Right lobe of liver (tissue), 6 donors: Measurements from ENCODE around the gene ALKBH6. TPM values are rescaled to one million over a fixed set of nuclear protein-coding genes. Genes with fewer than 3 reads are reported as not detected.

Source experiments
- ATAC-seq, 4 donors: fragments of 200-7000 bp; cut with Tn5 transposase; one replicate each; pipeline ENCODE4 v1.9.1; 2020; ENCODE audit warnings: mild to moderate bottlenecking in 4 of 4, moderate library complexity in 4 of 4
- DNase-seq, 3 donors: peaks; one replicate each; pipeline ENCODE4 v3.0.0-alpha.2; 2020
- H3K27ac ChIP-seq, 3 donors: fragments of 200-600 bp; one replicate each; pipeline ENCODE4 v1.8.0; 2022
- H3K27me3 ChIP-seq, 2 donors: fragments of 200-600 bp; one replicate each; pipeline ENCODE4 v1.8.0; 2022
- H3K36me3 ChIP-seq, 4 donors: fragments of 200-600 bp; sonication (generic) in 1 of 4; one replicate each; pipeline versions ENCODE4 v1.5.1 to v1.8.0; 2017 to 2022; ENCODE audit warnings: control low read depth in 1 of 4
- H3K4me1 ChIP-seq, 4 donors: fragments of 200-600 bp; sonication (generic) in 1 of 4; one replicate each; pipeline versions ENCODE4 v1.5.1 to v1.8.0; 2017 to 2022; ENCODE audit warnings: control low read depth in 1 of 4
- H3K4me3 ChIP-seq, 3 donors: fragments of 200-600 bp; one replicate each; pipeline ENCODE4 v1.8.0; 2022
- H3K9me3 ChIP-seq, 4 donors: fragments of 200-600 bp; sonication (generic) in 1 of 4; one replicate each; pipeline versions ENCODE4 v1.5.1 to v1.8.0; 2017 to 2022; ENCODE audit warnings: control low read depth in 1 of 4
- POLR2A ChIP-seq: fragments of 450-650 bp; IDR thresholded peaks from one replicate; pipeline ENCODE4 v1.6.1; 2017; ENCODE audit warnings: antibody characterized with exemption, mild to moderate bottlenecking
- WGBS: methylation state at CpG from one replicate; pipeline ENCODE4 v1.1.6; 2018; ENCODE audit warnings: low coverage, low lambda C conversion rate; ENCODE audit not compliant: insufficient coverage; ENCODE audit errors: missing lambda C conversion rate; 5-methylcytosine and 5-hydroxymethylcytosine counted together
- intact Hi-C, 2 donors: fragments of 100-400 bp; cut with DNase I; formaldehyde crosslinking; loops; one replicate each; pipeline versions ENCODE4 v1.11.2 to v1.14.1; 2022
- total RNA-seq, 6 experiments: library from RNA; depleted of rRNA in 2 of 6; stranded (reverse); fragments of >200 nt in 2 of 6; fragmentation: NEBNext Ultra II Directional in 3 of 6; extraction: Animal tissue kit (Norgen Biotek cat#: 25700) in 3 of 6; gene quantifications; one replicate each; pipeline versions ENCODE4 v1.1.0 to v1.2.4, GENCODE V29; 2016 to 2023
- TF ChIP-seq, protein P1 (sequence below), 4 donors: fragments of 200-600 bp in 3 of 4; fragments of 450-650 bp in 1 of 4; IDR thresholded peaks; one replicate each; pipeline versions ENCODE4 v1.5.1 to v1.8.0; 2016 to 2022; ENCODE audit warnings: antibody characterized with exemption in 4 of 4, mild to moderate bottlenecking in 2 of 4
- donor health status: DM: no; HTN: yes; CAD: no.
- donor health status: DM: no; HTN: no; CAD: no.
- donor health status: DM: no; HTN: no; CAD: no.
- donor health status: DM: no; HTN: yes; CAD: no.
- donor health status: DM: no; HTN: yes; CAD: no.

Gene ALKBH6
- total RNA-seq, 6 experiments from 2014 or later = 9.7 to 31.2 (median 11.5) TPM

DNA sequence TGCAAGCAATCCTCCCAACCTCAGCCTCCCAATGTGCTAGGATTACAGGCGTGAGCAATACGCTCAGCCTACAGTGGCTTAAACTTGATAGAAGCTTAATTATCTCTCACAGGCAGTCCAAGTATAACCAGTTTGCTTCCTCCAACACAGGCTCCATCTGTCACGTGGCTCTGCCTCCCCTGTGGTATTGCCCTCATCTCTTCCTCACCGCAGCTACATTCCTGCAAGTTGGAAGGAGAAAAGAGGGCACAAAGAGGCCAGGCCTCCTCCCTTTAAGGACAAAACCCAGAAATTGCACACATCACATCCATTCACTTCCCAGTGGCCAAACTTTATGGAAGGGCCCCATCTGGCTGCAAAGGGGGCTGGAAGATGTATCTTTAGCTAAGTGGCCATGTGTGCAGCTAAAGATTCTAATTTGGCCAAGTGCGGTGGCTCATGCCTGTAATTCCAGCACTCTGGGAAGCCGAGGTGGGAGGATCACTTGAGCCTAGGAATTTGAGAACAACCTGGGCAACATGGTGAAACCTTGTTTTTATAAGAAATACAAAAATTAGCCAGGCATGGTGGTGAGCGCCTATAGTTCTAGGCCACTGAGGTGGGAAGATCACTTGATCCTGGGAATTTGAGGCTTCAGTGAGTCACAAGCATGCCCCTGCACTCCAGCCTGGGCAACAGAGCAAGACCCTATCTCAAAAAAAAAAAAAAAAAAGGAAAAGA lies 22.1 kb downstream of the ALKBH6 start:
- WGBS = 76% methylated on average over 7 of the region's 7 CpGs
- DNase-seq (no peak), ATAC-seq (no peak)
- TF ChIP-seq POLR2A = no peak
- TF ChIP-seq, protein P1, sequence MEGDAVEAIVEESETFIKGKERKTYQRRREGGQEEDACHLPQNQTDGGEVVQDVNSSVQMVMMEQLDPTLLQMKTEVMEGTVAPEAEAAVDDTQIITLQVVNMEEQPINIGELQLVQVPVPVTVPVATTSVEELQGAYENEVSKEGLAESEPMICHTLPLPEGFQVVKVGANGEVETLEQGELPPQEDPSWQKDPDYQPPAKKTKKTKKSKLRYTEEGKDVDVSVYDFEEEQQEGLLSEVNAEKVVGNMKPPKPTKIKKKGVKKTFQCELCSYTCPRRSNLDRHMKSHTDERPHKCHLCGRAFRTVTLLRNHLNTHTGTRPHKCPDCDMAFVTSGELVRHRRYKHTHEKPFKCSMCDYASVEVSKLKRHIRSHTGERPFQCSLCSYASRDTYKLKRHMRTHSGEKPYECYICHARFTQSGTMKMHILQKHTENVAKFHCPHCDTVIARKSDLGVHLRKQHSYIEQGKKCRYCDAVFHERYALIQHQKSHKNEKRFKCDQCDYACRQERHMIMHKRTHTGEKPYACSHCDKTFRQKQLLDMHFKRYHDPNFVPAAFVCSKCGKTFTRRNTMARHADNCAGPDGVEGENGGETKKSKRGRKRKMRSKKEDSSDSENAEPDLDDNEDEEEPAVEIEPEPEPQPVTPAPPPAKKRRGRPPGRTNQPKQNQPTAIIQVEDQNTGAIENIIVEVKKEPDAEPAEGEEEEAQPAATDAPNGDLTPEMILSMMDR (IDR thresholded peaks at IDR 0.05) = no peak
- intact Hi-C loops = no loop called here
- Histone ChIP-seq H3K27me3 (no peaks in the 10 kb centered on the region), H3K4me3 (no peak overlapping the region), H3K27ac (no peak overlapping the region), H3K36me3 (no peaks in the 10 kb centered on the region), H3K9me3 (no peaks in the 10 kb centered on the region), H3K4me1 (peaks cover 0 to 14% (median 4%) of the 10 kb centered on the region in 4 donors)

DNA sequence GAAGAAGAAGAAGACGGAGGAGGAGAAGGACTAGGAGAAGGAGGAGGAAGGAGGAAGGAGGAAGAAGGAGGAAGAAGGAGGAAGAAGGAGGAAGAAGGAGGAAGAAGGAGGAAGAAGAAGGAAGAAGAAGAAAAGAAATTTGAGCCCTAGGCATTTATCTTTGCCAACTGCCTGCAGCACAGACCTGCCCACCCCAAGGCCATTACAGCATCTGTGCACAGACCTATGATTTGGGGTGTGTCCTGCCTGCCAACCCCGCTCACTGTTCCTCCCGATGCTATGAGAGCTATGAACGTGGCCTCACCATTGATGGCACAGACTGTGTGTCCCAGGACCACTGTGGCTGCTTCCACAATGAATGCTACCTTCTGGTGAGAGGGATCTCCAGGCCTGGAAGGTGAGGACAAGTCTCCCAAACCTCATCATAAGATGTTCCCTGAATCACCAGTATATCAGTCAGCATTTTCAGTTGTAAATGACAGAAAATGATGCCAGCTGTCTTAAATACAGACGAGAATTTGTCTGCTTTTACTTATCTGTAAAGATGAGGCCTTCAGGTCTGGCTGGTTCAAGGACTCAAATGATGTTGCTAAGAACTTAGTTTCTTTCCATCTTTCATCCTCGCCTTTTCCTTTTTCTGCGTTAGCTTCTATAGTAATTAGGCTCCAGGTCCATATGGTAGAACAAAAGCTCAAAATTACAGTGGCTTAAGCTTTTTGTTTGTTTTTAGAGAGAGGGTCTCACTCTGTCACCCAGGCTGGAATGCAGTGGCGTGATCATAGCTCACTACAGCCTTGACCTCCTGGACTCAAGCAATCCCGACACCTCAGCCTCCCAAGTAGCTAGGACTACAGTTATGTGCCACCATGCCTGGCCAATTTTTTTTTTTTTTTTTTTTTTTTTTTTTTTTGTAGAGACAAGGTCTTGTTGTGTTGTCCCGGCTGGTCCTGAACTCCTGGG lies 23.0 kb downstream of the ALKBH6 start:
- WGBS = 74% methylated on average over 10 of the region's 10 CpGs
- DNase-seq (no peak), ATAC-seq (no peak)
- intact Hi-C loops = no loop called here
- H3K4me3 ChIP-seq = no peak overlapping the region
- H3K27me3 ChIP-seq = peaks cover 0 to 4% of the 10 kb centered on the region in 2 donors
- H3K36me3 ChIP-seq = no peaks in the 10 kb centered on the region
- TF ChIP-seq, protein P1 (IDR thresholded peaks at IDR 0.05) = no peak
- no peak for TF ChIP-seq POLR2A
- peaks cover 0 to 7% (median under 1%) of the 10 kb centered on the region in 4 donors for H3K4me1 ChIP-seq
- no peak overlapping the region for H3K27ac ChIP-seq
- H3K9me3 ChIP-seq = no peaks in the 10 kb centered on the region

DNA sequence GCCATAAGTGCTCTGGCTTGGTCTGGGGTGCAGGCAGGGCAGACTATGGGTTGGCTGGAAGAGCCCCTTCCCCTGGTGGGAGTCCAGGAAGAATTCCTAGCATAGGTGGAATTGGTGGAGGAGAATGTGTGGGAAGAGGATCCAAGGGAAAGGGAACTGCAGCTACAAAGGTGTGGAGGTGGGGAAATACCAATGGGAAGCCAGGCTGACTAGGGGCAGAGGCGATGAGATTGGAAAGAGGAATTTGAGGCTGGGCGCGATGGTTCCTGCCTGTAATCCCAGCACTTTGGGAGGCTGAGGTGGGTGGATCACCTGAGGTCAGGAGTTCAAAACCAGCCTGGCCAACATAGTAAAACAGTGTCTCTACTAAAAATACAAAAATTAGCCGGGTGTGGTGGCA lies 23.9 kb downstream of the ALKBH6 start:
- no peak for TF ChIP-seq POLR2A
- TF ChIP-seq, protein P1 (IDR thresholded peaks at IDR 0.05) = no peak
- Histone ChIP-seq H3K9me3 (no peaks in the 10 kb centered on the region), H3K4me3 (no peak overlapping the region), H3K4me1 (peaks cover 0 to 5% (median 0%) of the 10 kb centered on the region in 4 donors), H3K36me3 (no peaks in the 10 kb centered on the region), H3K27ac (no peak overlapping the region), H3K27me3 (peaks cover 0 to 5% of the 10 kb centered on the region in 2 donors)
- WGBS = 67% methylated on average over 4 of the region's 4 CpGs
- intact Hi-C loops = no loop called here
- DNase-seq = no peak
- ATAC-seq = no peak

DNA sequence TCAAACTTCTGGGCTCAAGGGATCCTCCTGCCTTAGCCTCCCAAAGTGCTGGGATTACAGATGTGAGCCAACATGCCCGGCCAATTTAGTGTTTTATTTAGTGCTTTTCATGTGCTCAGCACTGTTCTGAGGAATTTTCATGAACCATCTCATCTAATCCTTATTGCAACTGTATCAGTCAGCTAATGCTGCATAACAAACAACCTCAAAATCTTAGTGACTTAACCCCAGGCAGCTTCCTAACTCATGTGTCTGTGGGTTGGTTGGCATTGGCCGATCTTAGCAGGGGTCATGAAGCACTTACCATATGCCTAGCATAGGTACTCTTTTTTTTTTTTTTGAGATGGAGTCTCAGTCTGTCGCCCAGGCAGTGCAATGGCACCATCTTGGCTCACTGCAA lies 25.2 kb downstream of the ALKBH6 start:
- no peak overlapping the region for H3K27ac ChIP-seq
- H3K4me3 ChIP-seq = no peak overlapping the region
- no peak for ATAC-seq
- peaks cover 0 to 5% of the 10 kb centered on the region in 2 donors for H3K27me3 ChIP-seq
- H3K36me3 ChIP-seq = no peaks in the 10 kb centered on the region
- 70% methylated on average over 3 of the region's 3 CpGs for whole genome bisulfite sequencing
- DNase-seq = no peak
- TF ChIP-seq POLR2A = no peak
- TF ChIP-seq, protein P1 (IDR thresholded peaks at IDR 0.05) = no peak
- no peaks in the 10 kb centered on the region for H3K9me3 ChIP-seq
- H3K4me1 ChIP-seq = no peaks in the 10 kb centered on the region
- intact Hi-C loops = no loop called here
